ENCODE measurements around the gene CBLB. TPM values are rescaled to one million over a fixed set of nuclear protein-coding genes. Genes with fewer than 3 reads are reported as not detected.

CBLB gene
- total RNA-seq, 1 experiment from 2014 or later, result 26.2 TPM

DNA sequence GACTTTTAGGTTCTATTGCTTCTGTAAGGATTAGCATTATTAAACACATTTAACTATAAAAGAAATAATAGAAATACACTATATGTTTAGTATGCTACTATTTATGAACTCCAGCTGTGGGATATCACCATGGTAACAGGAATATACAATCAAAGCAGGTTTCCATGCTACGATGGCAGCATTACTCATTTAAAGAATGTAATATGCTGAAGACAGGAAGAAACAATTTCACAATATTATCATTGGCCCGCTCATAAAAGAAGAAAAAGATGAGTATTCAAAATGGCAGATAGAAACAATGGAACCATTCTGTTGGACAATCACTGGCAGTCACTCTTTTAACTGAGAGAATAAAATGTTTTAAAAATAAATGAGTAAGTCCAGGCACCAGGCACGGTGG, 153.4 kb downstream of the CBLB start:
- BruUV-seq (replicated peaks), result no TSS peak
- intact Hi-C loops (cut with micrococcal nuclease; ENCODE audit: unreplicated experiment), result no loop called here
- H3K27me3 Mint-ChIP-seq (ENCODE audit: unreplicated experiment), result no peaks in the 10 kb centered on the region
- no peak for DNase-seq
- H3K27ac Mint-ChIP-seq (ENCODE audit: unreplicated experiment), result no peak overlapping the region
- no peaks in the 10 kb centered on the region for H3K9me3 Mint-ChIP-seq (ENCODE audit: low read depth, unreplicated experiment)
- H3K36me3 Mint-ChIP-seq (ENCODE audit: insufficient read depth, unreplicated experiment), result no peaks in the 10 kb centered on the region
- TF ChIP-seq, protein P1, sequence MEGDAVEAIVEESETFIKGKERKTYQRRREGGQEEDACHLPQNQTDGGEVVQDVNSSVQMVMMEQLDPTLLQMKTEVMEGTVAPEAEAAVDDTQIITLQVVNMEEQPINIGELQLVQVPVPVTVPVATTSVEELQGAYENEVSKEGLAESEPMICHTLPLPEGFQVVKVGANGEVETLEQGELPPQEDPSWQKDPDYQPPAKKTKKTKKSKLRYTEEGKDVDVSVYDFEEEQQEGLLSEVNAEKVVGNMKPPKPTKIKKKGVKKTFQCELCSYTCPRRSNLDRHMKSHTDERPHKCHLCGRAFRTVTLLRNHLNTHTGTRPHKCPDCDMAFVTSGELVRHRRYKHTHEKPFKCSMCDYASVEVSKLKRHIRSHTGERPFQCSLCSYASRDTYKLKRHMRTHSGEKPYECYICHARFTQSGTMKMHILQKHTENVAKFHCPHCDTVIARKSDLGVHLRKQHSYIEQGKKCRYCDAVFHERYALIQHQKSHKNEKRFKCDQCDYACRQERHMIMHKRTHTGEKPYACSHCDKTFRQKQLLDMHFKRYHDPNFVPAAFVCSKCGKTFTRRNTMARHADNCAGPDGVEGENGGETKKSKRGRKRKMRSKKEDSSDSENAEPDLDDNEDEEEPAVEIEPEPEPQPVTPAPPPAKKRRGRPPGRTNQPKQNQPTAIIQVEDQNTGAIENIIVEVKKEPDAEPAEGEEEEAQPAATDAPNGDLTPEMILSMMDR (IDR thresholded peaks at IDR 0.05; ENCODE audit: unreplicated experiment), result no peak
- no peaks in the 10 kb centered on the region for H3K4me1 Mint-ChIP-seq (ENCODE audit: low read depth, unreplicated experiment)
- CTCF ChIA-PET, result no interaction called here
- no peak overlapping the region for H3K4me3 Mint-ChIP-seq (ENCODE audit: low read depth, unreplicated experiment)

DNA sequence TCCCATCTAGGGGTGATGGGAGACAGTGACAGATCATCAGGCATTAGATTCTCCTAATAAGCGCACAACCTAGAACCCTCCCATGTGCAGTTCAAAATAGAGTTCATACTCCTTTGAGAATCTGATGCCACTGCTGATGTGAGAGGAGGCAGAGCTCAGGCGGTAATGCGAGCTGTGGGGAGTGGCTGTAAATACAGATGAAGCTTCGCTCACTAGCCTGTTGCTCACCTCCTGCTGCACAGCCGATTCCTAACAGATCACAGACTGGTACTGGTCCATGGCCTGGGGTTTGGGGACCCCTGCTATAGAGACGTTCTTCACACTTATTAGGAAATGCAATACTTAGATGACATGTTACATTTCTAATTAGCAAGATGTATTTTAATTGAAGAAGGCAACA, 154.4 kb downstream of the CBLB start:
- intact Hi-C loops (cut with micrococcal nuclease; ENCODE audit: unreplicated experiment), result no loop called here
- no peak overlapping the region for H3K4me3 Mint-ChIP-seq (ENCODE audit: low read depth, unreplicated experiment)
- no peak for DNase-seq
- H3K27ac Mint-ChIP-seq (ENCODE audit: unreplicated experiment), result no peak overlapping the region
- CTCF ChIA-PET, result interaction anchor here (0.6 kb wide), 1 partner anchor 1388 kb away, joined by 3 read pairs; no protein-coding TSS in a partner anchor
- H3K36me3 Mint-ChIP-seq (ENCODE audit: insufficient read depth, unreplicated experiment), result no peaks in the 10 kb centered on the region
- BruUV-seq (replicated peaks), result no TSS peak
- TF ChIP-seq, protein P1 (IDR thresholded peaks at IDR 0.05; ENCODE audit: unreplicated experiment), result no peak
- no peaks in the 10 kb centered on the region for H3K9me3 Mint-ChIP-seq (ENCODE audit: low read depth, unreplicated experiment)
- no peaks in the 10 kb centered on the region for H3K4me1 Mint-ChIP-seq (ENCODE audit: low read depth, unreplicated experiment)
- no peaks in the 10 kb centered on the region for H3K27me3 Mint-ChIP-seq (ENCODE audit: unreplicated experiment)

DNA sequence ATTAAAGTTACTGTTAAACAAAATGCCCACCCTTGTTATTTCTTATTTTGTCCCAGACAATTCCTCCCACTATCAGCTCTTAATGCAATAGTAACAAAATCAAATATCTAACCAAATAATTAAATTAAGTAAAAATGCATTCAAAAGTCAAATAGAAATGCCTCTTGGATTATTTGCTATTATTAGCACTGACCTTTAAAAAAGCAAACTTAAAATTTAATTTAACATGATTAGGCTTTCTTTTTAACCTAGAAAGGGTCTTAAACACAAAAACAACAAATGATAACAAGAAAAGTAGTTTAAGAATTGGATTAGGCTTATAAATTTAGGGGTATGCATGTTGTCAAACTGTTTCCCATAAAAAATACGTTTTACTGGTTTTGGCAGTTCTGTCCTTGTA, 159.8 kb downstream of the CBLB start:
- TF ChIP-seq, protein P1 (IDR thresholded peaks at IDR 0.05; ENCODE audit: unreplicated experiment), result no peak
- BruUV-seq (replicated peaks), result no TSS peak
- CTCF ChIA-PET, result no interaction called here
- no peaks in the 10 kb centered on the region for H3K4me1 Mint-ChIP-seq (ENCODE audit: low read depth, unreplicated experiment)
- intact Hi-C loops (cut with micrococcal nuclease; ENCODE audit: unreplicated experiment), result no loop called here
- H3K36me3 Mint-ChIP-seq (ENCODE audit: insufficient read depth, unreplicated experiment), result no peaks in the 10 kb centered on the region
- H3K4me3 Mint-ChIP-seq (ENCODE audit: low read depth, unreplicated experiment), result no peak overlapping the region
- no peak for DNase-seq
- no peaks in the 10 kb centered on the region for H3K27me3 Mint-ChIP-seq (ENCODE audit: unreplicated experiment)
- H3K27ac Mint-ChIP-seq (ENCODE audit: unreplicated experiment), result no peak overlapping the region
- no peaks in the 10 kb centered on the region for H3K9me3 Mint-ChIP-seq (ENCODE audit: low read depth, unreplicated experiment)

DNA sequence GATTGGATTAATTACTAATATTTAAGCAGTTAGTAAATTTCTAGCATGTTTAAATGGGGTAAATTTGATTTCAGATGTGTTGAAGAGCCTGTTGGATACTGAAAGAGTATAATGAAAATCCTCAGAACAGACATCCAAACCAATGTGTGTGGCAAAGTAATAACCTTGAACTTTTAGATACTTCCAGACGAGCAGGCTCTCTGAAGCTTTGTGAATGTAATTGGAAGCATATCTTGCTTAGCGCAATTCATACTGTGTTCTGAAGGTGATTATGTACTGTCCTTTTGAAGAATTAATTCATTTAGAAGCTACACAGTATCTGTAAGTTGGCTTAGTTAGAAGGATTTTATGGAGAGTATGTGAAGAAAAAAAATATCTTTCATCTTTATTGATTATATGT, 161.8 kb downstream of the CBLB start:
- CTCF ChIA-PET, result no interaction called here
- no TSS peak for BruUV-seq (replicated peaks)

More for the DNA sequence above, 161.8 kb downstream of the CBLB start:
- H3K27me3 Mint-ChIP-seq (ENCODE audit: unreplicated experiment), result no peaks in the 10 kb centered on the region
- DNase-seq, result no peak
- peaks cover 4% of the 10 kb centered on the region for H3K36me3 Mint-ChIP-seq (ENCODE audit: insufficient read depth, unreplicated experiment)
- no peak overlapping the region for H3K4me3 Mint-ChIP-seq (ENCODE audit: low read depth, unreplicated experiment)
- intact Hi-C loops (cut with micrococcal nuclease; ENCODE audit: unreplicated experiment), result no loop called here
- no peaks in the 10 kb centered on the region for H3K9me3 Mint-ChIP-seq (ENCODE audit: low read depth, unreplicated experiment)
- H3K27ac Mint-ChIP-seq (ENCODE audit: unreplicated experiment), result no peak overlapping the region
- H3K4me1 Mint-ChIP-seq (ENCODE audit: low read depth, unreplicated experiment), result no peaks in the 10 kb centered on the region
- TF ChIP-seq, protein P1 (IDR thresholded peaks at IDR 0.05; ENCODE audit: unreplicated experiment), result no peak
